Stimulated activated CD4-positive, alpha-beta T cell treated with anti-CD3 and anti-CD28 coated beads, Interleukin-12 subunit alpha, Interleukin-12 subunit beta, amount 100 ng/mL, for 48 hours (primary cell): Measurements from ENCODE around the gene PRKG2.
"Not testable (repeated sequence)": the region's sequence is repeated elsewhere in the genome, so short reads cannot be mapped to it uniquely, and the experiment has no call there.

Experiments
- DNase-seq, 3 donors: peaks; one replicate each; pipeline ENCODE4 v3.0.0-alpha.2; 2020; ENCODE audit warnings: low read depth in 2 of 3, low spot score in 1 of 3

The PRKG2 gene

DNA sequence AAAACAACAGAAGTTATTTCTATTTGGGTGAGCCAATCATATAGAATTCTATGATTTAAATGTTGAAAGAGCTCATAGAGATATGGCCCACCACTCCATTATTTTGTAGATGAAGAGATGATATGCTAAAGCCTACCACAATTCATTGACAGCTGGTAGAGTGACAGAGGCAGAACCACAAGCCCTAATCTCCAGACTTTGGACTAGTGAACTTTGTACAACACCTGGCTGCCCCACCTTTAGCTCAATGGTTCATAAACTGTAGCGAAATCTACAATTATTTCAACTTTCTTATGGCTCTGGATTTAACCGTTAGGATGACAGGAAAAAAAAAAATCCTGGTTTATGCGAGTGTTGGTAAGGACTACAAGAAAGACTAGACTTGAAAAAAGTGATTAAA lies 50.9 kb downstream of the PRKG2 start:
- DNase-seq = no peak

DNA sequence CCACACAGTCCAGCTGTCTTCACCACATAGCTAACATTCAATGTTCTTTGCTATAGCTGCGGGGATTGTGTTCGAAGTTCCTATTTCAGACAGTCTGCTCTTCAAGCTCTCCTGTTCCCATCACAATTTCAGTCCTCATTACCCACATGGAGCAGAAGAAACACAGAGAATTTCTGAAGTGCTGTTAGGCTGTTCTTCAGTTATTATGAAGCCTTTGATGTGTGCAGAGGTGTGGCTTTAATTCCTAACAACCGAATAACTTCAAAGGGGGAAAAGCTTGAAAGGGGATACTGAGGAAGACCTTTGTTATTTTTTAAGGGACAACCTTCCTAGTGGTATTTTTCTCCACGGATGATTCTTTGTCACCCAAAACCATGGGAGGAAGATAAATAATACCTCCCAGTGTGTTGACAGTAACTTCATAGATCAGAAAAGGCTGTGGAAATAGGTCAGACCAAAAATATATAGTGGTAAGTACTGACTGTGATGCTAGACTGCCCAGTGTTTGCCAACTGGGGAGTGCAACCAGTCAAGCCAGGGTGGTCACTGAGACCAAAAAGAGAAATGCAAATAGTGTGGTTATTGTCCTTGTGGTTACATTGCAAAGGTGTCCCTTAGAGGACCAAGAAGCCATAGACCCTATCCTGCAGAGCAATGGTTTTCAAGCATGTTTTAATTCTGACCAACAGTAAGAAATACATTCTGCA lies 52.1 kb downstream of the PRKG2 start:
- DNase-seq = no peak

DNA sequence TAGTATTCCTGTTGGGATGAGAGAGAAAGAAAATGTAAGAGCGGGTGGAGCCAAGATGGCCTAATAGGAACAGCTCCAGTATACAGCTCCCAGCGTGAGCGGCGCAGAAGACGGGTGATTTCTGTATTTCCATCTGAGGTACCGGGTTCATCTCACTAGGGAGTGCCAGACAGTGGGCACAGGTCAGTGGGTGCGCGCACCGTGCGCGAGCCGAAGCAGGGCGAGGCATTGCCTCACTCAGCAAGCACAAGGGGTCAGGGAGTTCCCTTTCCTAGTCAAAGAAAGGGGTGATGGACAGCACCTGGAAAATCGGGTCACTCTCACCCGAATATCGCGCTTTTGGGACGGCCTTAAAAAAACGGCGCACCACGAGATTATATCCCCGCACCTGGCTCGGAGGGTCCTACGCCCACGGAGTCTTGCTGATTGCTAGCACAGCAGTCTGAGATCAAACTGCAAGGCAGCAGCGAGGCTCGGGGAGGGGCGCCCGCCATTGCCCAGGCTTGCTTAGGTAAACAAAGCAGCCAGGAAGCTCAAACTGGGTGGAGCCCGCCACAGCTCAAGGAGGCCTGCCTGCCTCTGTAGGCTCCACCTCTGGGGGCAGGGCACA lies 61.2 kb downstream of the PRKG2 start:
- not testable (repeated sequence) for DNase-seq

DNA sequence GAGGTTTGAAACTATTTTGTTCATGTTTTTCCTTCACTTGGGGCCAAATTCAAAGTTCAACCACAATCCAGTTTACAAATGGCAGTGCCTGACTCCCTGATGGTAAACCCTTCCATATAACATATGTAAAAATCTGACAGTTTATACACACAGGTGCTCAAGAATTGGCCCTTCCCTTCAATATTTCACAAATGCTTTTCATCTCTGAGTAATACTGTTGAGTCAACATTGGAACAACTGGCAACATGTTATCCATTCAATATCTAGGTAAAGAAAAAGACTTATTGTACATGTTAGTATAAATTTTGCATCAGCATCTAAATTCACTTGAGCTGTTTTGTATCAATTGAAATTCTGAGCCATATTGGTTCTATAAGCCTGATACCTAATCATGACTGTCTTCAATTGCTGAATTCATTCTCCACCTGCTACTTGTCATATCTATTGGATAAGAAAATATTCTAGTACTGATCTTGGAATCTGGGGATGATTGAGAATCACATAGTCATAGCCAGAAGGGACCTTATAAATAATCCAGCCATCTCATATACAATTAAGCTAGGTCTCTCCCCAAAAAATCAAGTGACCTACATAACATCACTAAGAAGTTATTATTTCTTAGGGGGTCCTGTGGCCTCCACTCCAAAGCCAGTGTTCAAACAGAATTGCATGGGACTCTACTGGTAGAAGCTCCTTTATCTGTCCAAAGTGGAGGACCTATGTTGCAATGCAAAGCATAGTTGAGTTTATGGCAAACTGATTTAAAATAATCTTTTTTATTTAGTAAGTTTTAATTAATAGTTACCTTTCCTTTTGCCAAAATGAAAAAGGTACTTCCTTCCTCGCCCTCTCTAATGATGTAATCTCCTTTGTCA lies 61.9 kb downstream of the PRKG2 start:
- no peak for DNase-seq

DNA sequence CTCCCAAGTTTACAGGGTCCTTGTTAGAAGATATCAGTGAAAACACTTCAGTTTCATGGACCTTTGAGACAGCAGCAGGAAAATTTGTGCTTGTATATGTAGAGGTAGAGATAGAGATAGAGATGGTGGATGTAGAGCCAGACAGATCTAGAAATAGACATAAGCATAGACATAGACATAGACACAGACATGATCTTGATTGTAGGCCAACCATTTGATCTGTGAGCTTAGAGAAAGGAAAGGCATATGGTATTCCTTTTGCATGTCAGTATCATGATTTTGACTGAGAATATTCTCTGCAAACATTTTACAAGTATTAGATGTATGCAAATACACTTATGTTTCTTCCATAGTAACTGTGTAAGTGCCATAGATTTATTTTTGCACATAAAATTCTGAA lies 65.0 kb downstream of the PRKG2 start:
- no peak for DNase-seq

DNA sequence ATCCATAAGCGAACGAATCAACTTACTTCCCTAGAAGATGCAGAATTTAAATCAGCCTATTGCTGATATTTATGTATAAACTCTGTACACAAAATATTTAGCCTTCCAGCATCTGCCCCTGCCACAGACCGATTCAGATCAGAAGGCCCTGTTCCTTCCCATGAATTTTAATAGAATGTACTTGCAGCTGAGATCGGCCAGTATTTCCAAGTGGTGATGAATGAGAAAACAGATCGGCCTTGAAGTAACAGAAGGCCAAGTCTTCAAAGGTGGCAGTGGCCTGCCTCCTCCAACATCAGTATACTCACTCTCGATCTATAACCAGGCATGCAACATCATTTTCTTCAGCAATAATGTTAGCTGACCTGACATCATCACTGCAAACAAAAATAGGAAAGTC lies 66.4 kb downstream of the PRKG2 start:
- no peak for DNase-seq

DNA sequence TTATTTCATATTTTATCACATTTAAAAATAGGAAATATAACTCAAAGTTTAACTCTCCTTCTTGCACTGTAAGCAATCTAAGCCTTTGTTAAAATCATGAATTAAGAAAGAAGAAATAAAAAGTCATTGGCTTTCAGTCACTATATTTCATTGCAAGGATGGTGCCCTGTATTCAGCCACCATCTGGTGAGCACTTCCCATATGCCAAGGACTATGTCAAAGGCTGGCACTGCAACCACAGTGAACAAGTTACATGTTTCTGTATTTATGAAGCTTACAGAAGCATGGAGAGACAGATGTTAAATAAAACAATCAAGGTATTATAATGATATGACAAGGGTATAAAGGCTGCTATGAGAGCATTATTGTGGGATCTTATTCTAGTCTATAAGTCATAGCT lies 68.6 kb downstream of the PRKG2 start:
- no peak for DNase-seq

DNA sequence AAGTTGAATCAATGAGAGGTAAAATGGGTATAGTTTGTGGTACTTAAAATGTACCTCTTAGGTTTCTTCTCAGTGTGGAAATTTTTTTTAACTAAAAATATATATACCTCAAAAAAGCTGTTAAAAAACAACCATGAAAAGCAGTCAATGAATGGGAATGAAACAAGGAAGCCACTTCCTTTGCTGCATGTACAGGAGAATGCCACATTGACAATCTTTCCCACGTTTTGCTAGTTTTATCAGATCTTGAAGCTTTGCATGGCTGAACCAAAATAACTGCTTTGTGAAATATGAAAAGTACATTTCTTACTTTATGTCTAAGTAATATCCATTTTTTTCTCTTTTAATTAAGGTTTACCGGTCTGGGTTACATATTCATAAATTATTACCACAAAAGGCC lies 71.8 kb downstream of the PRKG2 start:
- DNase-seq = no peak

DNA sequence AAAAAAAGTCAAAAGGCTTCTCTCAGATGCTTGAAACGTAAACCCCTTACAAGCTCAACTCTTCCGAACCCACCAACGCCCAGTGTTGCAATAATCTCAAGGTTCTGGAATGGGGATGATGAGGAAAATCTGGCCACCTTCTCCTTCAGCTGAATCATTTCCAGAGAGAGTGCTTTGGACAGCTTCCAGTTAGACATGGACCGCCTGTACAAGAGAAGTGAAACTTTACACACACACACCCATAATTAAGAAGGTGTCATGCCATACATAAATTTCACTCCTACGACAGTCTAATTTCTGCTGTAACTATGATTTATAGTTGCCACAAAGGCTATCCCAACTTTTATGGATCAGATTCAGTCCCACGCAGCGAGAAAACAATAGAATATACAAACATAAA lies 72.3 kb downstream of the PRKG2 start:
- DNase-seq = no peak

DNA sequence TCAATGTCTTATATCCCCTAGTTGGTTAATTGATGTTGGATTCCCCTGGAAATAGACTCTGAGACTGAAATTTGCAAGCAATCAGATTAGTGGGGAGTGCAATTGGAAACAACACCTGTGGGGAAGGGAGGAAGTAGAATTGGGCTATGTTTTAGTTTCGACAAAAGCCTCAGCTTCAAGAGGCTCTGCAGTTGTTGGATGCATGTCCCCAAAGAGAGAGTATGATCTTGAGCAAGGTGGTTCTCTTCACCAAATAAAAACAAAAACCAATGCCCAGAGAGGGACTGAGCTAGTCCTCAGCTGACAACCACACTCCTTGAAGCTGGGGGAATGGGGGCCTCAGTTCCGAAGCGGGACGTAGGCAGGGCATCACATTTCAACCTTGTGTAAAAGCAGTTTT lies 77.1 kb downstream of the PRKG2 start:
- DNase-seq = no peak

DNA sequence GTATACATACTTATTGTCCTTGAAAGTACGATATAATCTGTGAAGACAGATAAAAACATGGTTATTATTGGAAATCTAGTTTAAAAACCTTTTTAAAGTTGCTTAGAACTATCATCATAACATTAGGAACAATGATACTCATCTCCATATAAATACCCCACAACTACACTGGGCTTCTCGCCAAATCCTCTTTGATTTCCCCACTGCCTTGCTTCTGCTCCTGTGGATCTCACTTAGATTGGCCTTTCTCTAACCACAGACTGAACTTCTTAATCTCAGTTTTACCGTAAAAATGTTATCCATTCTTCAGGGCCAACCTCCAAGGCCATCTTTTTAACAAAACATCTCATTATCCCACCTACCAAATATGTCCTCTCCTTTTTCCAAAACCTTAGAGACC lies 77.6 kb downstream of the PRKG2 start:
- no peak for DNase-seq

DNA sequence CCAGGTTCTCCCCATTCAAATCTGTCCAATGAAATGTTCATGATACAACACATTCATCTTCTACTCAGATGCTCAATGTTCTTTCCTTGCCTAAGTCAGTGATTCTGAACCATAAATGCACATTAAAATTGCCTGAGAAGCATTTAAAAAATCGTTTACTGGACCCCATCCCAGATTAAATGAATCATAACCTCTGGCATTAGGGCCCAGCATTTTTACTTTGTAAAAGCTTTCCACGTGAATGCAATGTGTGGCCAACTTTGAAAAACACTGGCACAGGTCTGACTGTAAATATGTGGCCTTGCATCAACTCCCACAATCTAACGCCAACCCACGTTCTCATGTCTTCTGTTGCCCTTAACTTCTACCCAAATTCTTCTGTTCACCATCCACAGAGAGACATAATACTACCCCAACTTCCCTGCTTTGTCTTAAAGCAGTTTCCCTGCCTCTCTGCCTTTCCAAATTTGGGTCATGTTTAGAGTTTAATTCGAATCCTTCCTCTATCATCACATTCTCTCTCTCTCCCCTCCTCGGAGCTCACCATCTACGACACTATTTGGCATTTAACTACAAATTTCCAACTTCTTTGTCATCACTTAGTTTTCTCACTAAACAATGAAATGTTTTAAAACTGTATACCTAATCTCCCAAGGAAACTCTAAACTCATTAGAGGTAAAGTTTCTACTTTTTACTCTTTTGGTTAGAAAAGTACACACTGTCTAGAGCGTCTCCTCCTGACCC lies 78.7 kb downstream of the PRKG2 start:
- no peak for DNase-seq

DNA sequence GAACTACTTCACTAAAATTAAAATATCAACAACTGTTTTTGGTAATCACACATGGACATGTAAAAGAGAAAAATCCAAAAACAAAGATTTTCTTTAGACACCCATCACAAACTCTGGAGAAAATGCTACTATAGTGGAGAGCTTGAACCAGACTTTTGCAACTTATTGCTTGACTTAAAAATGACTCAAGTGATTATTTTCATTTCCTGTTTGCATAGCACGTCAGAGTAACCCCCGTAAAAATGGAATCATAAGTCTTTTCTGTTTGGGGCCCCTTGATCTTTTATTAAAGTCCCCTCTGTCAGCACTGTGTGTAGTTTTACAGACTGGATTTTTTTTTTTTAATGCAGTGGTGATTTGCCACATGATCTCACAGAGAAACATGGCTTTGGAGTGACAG lies 79.5 kb downstream of the PRKG2 start:
- no peak for DNase-seq

DNA sequence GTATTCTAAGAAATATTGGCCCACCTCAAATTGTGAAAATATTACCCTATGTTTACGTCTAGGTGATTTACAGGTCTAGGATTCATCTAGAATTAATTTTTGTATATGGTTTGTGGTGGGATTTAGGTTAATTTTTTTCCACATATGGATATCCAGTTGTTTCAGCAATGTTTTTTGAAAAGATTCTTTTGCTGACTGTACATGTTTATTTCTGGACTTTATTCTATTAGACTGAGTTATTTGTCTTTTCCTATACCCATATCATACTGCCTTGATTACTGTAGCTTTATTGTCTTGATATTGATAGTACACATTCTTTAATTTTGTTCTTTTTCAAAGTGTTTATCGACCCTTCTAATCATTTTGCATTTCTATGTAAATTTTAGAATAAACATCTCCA lies 83.5 kb downstream of the PRKG2 start:
- no peak for DNase-seq

DNA sequence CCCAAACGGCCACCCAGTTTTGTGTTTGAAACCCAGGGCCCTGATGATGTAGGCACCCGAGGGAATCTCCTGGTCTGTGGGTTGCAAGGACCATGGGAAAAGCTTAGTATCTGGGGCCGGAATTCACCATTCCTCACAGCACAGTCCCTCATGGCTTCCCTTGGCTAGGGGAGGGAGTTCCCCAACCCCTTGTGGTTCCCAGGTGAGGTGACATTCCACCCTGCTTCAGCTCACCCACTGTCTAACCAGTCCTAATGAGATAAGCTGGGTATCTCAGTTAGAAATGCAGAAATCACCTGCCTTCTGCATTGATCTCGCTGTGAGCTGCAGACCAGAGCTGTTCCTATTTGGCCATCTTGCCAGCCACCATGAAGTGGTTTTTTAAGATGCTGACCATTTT lies 84.0 kb downstream of the PRKG2 start:
- DNase-seq = no peak

DNA sequence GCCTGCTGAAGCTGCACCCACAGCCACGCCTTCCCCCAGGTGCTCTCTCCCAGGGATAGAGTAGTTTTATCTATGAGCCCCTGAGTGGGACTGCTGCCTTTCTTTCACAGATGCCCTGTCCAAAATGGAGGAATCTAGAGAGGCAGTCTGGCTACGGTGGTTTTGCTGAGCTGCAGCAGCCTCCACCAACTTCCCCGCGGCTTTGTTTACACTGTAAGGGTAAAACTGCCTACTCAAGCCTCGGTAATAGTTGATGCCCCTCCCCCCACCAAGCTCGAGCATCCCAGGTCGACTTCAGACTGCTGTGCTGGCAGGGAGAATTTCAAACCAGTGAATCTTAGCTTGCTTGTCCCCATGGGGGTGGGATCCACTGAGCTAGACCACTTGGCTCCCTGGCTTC lies 84.5 kb downstream of the PRKG2 start:
- DNase-seq = no peak

DNA sequence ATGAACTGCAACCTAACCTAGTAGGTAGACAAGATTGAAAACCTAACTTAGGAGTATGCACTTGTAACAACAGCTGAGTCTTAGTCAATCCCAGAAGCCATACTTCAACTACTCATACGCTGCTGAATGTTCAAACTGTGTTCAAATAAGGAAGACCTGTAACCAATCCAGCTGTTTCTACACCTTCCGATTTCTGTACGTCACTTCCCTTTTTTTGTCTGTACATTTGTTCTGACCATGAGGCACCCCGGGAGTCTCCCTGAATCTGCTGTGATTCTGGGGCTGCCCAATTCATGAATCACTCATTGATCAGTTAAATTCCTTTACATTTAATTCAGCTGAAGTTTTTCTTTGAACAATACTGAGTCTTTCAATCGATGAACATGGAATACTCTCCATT lies 95.0 kb downstream of the PRKG2 start:
- no peak for DNase-seq

DNA sequence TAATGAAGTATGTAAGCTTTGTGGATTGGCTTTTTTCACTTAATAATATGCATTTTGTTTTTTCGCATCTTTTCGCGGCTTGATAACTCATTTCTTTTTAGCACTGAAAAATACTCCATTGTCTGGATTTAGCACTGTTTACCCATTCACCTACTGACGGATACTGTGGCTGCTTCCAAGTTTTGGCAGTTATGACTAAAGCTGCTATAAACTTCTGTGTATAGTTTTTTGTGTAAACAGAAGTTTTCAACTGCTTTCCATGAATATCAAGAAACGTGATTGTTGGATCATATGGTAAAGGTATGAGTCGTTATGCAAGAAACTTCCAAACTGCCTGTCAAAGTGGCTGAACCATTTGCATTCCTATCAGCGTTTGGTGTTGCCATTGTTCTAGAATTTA lies 96.9 kb downstream of the PRKG2 start:
- no peak for DNase-seq

DNA sequence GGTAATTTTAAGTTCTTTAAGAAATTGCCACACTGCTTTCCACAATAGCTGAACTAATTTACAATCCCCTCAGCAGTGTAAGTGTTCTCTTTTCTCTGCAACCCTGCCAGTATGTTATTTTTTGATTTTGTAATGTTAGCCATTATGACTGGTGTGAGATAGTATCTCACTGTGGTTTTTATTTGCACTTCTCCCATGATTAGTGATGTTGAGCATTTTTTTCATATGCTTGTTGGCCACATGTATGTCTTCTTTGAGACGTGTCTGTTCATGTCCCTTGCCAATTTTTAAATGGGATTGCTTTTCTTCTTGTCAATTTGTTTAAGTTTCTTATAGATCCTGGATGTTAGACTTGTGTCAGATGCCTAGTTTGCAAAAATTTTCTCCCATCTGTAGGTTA lies 98.5 kb downstream of the PRKG2 start:
- no peak for DNase-seq

DNA sequence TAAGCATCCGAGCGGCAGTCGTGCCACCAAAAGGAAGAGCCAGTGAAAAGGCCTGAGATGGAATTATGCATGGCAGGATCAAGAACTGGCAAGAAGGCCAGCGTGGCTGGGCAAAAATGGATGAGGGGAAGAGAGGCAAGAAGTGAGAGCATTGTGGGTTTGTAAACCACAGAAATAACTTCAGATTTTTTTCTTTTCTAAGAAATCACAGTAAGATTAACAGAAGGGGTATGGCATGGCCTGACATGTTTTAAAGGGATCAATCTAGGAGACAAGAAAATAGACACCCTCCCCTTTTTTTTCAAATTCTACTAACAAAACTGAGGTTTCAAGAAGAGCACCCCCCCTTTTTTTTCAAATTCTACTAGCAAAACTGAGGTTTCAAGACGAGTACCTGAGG lies 102.0 kb downstream of the PRKG2 start:
- no peak for DNase-seq

DNA sequence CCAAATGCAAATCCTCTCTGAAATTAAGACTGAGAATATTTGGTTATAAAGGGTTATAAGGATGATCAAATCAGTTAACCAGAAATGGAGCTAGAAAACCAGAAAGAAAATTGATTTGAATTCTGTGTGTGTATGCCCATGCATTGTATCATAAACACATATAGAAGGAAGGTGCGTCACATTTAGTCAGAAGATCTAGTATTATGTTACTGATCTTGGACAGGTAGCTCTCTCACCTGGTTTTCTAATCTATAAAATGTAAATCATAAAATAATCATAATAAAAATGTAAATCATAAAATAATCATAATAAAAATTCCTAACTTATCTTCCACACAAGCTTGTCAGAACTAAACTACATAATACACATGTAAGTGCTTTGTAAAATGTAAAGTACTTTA lies 105.7 kb downstream of the PRKG2 start:
- no peak for DNase-seq

DNA sequence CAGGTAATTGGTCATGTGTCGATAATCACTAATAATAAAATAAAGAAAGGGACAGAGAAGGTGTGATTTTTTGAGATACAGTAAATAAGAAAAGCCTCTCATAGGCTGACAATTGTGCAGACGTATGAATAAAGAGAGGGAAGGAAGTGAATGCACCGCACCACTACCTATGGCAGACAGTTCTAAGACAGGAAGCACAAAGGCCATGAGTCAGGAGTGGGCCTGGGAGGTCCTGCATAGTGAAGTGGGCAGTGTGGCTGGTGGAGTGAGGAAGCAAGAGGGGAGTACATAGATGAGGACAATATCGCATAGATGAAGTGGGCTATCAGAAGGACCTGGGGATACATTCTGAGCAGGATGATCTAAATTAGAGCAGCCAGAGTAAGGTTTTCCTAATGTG lies 108.9 kb downstream of the PRKG2 start:
- DNase-seq = no peak
